ENCODE measurements around the gene RNF121.

The RNF121 gene

DNA sequence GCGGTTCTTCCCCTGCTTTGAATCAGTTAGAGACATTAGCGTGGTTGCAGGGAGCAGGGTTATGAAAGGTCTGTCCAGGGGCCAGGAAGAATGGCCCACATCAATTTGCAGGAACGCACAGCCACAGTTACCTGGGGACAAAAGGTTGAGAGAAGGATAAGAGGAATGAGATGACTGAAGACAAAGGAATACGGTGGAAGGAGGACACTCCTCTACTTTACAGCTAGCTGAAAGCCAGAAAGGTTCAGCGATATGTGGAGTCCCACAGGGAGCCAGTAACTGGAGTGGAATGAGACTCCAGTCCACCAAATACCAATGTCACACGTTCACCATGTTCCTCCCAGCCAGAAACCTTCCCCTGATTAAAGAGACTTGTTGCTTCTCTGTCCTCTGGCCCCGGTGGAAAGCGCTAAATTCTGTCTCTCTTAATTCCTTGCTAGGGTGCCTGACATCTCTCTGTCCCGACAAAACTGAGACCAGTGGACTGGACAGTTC lies 11.2 kb upstream of the RNF121 start:
- Histone ChIP-seq H3K4me3 (ENCODE audit: low read length) (no peak overlapping the region), H3K4me1 (ENCODE audit: insufficient read depth, low read length) (no peaks in the 10 kb centered on the region), H3K36me3 (ENCODE audit: insufficient read depth, low read length) (peaks cover 31% of the 10 kb centered on the region), H3K9me3 (ENCODE audit: low read length) (no peaks in the 10 kb centered on the region), H3K27me3 (ENCODE audit: insufficient read depth, low read length) (no peaks in the 10 kb centered on the region), H2AFZ (ENCODE audit: low read depth, low read length) (no peak overlapping the region)

DNA sequence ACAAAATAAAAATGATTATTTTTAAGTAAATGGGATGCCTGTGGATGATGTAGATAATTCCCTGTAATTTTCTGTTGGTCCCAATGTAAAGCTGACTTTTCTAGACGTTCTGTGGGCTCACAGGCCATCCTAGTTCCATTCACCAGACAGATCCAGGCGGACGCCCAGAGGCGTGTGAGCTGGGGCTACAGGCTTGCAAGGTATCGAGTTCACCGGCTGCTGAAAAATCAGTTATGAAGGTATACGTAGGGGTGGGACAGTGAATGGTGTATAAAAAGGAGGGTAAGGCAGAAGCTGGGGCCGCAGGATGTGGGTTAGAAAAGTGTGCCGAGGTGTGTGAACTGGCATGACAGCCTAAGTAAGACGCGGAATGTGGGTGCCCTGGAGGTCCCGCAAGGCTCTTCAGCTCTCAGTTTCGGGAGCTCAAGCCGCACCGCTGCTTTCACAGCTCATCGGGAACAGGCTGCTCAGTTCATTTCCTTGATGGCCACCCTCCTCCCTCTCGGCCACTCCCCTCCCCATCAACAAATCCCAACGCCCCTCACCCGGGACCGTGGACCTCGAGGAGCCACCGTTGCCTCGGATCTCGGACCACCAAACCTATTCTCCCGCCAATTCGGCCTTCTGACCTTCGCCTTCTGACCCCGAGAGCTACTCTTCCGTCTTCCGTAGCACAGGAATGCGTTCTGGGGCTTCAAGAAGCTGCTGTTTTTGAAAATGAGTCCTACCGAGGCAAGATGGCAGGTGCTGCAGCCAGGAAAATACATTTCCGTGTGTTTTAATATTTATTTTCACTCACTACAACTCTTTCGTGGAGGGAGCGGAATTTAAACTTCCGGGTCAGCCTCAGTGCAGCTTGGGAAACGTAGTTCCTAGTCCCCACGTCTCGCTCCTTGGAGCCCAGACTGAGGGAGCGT lies 768 bp upstream of the RNF121 start, which contains the start of gene XNDC1N:
TSS of gene XNDC1N (minus strand) at position 775 of the 917 bp plus-strand sequence. CDS start 5,241 bp downstream, outside the sequence.
- peaks cover 11% of the 10 kb centered on the region for H3K4me1 ChIP-seq (ENCODE audit: insufficient read depth, low read length)
- no peaks in the 10 kb centered on the region for H3K9me3 ChIP-seq (ENCODE audit: low read length)
- peak within 1 kb of the TSS; percentile 74 for H3K4me3 ChIP-seq (ENCODE audit: low read length)
- H3K27me3 ChIP-seq (ENCODE audit: insufficient read depth, low read length) = no peaks in the 10 kb centered on the region
- H3K36me3 ChIP-seq (ENCODE audit: insufficient read depth, low read length) = peaks cover 9% of the 10 kb centered on the region
- peak within 1 kb of the TSS; percentile 72 for H2AFZ ChIP-seq (ENCODE audit: low read depth, low read length)

- Histone ChIP-seq H3K9me3 (ENCODE audit: low read length) (no peaks in the 10 kb centered on the region), H2AFZ (ENCODE audit: low read depth, low read length) (no peak overlapping the region), H3K4me1 (ENCODE audit: insufficient read depth, low read length) (peaks cover 11% of the 10 kb centered on the region), H3K4me3 (ENCODE audit: low read length) (peak overlapping the region; percentile 74), H3K27me3 (ENCODE audit: insufficient read depth, low read length) (no peaks in the 10 kb centered on the region), H3K36me3 (ENCODE audit: insufficient read depth, low read length) (peaks cover 9% of the 10 kb centered on the region)
These were observed 645 bp downstream of the RNF121 start for GRCh38 chr11:71929491-71929890.

- Histone ChIP-seq H3K36me3 (ENCODE audit: insufficient read depth, low read length) (peaks cover 3% of the 10 kb centered on the region), H3K4me1 (ENCODE audit: insufficient read depth, low read length) (peaks cover 11% of the 10 kb centered on the region), H3K4me3 (ENCODE audit: low read length) (peak overlapping the region; percentile 74), H3K9me3 (ENCODE audit: low read length) (no peaks in the 10 kb centered on the region), H2AFZ (ENCODE audit: low read depth, low read length) (no peak overlapping the region), H3K27me3 (ENCODE audit: insufficient read depth, low read length) (no peaks in the 10 kb centered on the region)
These were observed 1.9 kb downstream of the RNF121 start for GRCh38 chr11:71930556-71931244.

DNA sequence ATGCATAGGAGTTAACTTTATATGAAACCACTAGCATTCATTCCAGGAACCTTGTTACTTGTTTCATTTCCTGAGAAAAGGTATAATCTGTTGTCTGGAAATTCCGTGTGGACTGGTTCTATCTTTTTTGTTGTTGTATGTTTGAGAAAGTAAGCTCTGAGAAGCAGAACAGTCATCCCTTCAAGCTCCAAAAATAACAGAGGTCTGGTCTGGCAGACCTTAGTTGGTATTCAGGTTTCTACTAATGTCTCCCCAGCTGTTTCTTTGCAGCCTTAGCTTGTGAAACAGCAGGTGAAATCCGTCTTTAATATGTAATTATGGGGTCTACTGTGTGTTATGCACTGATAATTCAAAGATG lies 2.4 kb downstream of the RNF121 start:
- H3K27me3 ChIP-seq (ENCODE audit: insufficient read depth, low read length) = no peaks in the 10 kb centered on the region
- H2AFZ ChIP-seq (ENCODE audit: low read depth, low read length) = no peak overlapping the region
- peaks cover 11% of the 10 kb centered on the region for H3K4me1 ChIP-seq (ENCODE audit: insufficient read depth, low read length)
- no peaks in the 10 kb centered on the region for H3K36me3 ChIP-seq (ENCODE audit: insufficient read depth, low read length)
- no peaks in the 10 kb centered on the region for H3K9me3 ChIP-seq (ENCODE audit: low read length)
- H3K4me3 ChIP-seq (ENCODE audit: low read length) = no peak overlapping the region

- no peaks in the 10 kb centered on the region for H3K36me3 ChIP-seq (ENCODE audit: insufficient read depth, low read length)
- H3K4me1 ChIP-seq (ENCODE audit: insufficient read depth, low read length) = peaks cover 11% of the 10 kb centered on the region
- no peak overlapping the region for H2AFZ ChIP-seq (ENCODE audit: low read depth, low read length)
- H3K4me3 ChIP-seq (ENCODE audit: low read length) = no peak overlapping the region
- no peaks in the 10 kb centered on the region for H3K9me3 ChIP-seq (ENCODE audit: low read length)
- H3K27me3 ChIP-seq (ENCODE audit: insufficient read depth, low read length) = no peaks in the 10 kb centered on the region
These were observed 4.5 kb downstream of the RNF121 start for GRCh38 chr11:71933141-71933933.

DNA sequence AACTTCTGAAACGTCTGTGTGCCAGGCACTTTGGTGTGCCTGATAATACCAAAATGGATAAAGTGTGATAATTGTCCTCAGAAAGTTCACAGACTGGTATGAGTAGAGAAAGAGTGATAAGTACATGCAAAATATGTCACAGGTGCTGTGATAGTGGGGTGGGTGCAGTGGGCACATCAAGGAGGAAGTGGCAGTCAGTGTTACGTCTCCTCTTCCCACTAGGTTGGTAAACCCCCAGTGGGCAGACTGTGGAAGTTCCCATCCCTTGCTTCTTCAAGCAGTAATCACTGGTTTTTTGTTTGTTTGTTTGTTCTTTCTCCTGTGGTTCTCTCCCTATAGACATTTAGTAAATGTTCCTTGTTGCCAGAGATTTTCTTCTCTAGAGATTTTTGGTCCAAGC lies 5.4 kb downstream of the RNF121 start:
- H3K4me3 ChIP-seq (ENCODE audit: low read length) = no peak overlapping the region
- no peaks in the 10 kb centered on the region for H3K9me3 ChIP-seq (ENCODE audit: low read length)
- peaks cover 2% of the 10 kb centered on the region for H3K36me3 ChIP-seq (ENCODE audit: insufficient read depth, low read length)
- no peaks in the 10 kb centered on the region for H3K27me3 ChIP-seq (ENCODE audit: insufficient read depth, low read length)
- no peak overlapping the region for H2AFZ ChIP-seq (ENCODE audit: low read depth, low read length)
- H3K4me1 ChIP-seq (ENCODE audit: insufficient read depth, low read length) = peaks cover 11% of the 10 kb centered on the region

GRCh38 chr11:71935338-71935925 lies 6.6 kb downstream of the RNF121 start:
- Histone ChIP-seq H3K4me3 (ENCODE audit: low read length) (no peak overlapping the region), H3K9me3 (ENCODE audit: low read length) (no peaks in the 10 kb centered on the region), H3K36me3 (ENCODE audit: insufficient read depth, low read length) (peaks cover 2% of the 10 kb centered on the region), H2AFZ (ENCODE audit: low read depth, low read length) (no peak overlapping the region), H3K27me3 (ENCODE audit: insufficient read depth, low read length) (no peaks in the 10 kb centered on the region), H3K4me1 (ENCODE audit: insufficient read depth, low read length) (peaks cover 1% of the 10 kb centered on the region)

GRCh38 chr11:71936825-71937224 lies 8.0 kb downstream of the RNF121 start:
- H3K4me3 ChIP-seq (ENCODE audit: low read length) = no peak overlapping the region
- H3K9me3 ChIP-seq (ENCODE audit: low read length) = no peaks in the 10 kb centered on the region
- peaks cover 2% of the 10 kb centered on the region for H3K36me3 ChIP-seq (ENCODE audit: insufficient read depth, low read length)
- H3K27me3 ChIP-seq (ENCODE audit: insufficient read depth, low read length) = no peaks in the 10 kb centered on the region
- H2AFZ ChIP-seq (ENCODE audit: low read depth, low read length) = no peak overlapping the region
- no peaks in the 10 kb centered on the region for H3K4me1 ChIP-seq (ENCODE audit: insufficient read depth, low read length)

DNA sequence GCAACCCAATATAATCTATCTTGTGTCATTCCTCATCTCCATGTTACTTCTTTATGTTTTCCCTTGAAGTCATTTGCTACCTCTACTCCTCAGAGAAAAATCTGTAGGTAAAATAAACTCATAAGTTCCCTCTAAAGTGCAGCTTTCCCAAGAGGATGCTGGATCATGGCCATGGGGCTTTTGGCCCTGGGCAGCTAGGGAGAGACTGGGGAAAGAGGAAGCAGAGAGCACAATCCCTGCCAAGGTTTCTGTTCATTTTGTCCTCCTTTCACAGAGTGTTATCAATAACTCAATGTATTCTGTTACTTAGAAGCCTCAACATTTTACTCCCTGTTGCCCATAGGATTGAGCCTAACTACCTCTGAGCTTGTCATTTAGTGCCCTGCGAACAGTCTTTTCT lies 9.0 kb downstream of the RNF121 start:
- Histone ChIP-seq H3K9me3 (ENCODE audit: low read length) (no peaks in the 10 kb centered on the region), H3K4me1 (ENCODE audit: insufficient read depth, low read length) (no peaks in the 10 kb centered on the region), H3K4me3 (ENCODE audit: low read length) (no peak overlapping the region), H3K27me3 (ENCODE audit: insufficient read depth, low read length) (no peaks in the 10 kb centered on the region), H3K36me3 (ENCODE audit: insufficient read depth, low read length) (peaks cover 2% of the 10 kb centered on the region), H2AFZ (ENCODE audit: low read depth, low read length) (no peak overlapping the region)

DNA sequence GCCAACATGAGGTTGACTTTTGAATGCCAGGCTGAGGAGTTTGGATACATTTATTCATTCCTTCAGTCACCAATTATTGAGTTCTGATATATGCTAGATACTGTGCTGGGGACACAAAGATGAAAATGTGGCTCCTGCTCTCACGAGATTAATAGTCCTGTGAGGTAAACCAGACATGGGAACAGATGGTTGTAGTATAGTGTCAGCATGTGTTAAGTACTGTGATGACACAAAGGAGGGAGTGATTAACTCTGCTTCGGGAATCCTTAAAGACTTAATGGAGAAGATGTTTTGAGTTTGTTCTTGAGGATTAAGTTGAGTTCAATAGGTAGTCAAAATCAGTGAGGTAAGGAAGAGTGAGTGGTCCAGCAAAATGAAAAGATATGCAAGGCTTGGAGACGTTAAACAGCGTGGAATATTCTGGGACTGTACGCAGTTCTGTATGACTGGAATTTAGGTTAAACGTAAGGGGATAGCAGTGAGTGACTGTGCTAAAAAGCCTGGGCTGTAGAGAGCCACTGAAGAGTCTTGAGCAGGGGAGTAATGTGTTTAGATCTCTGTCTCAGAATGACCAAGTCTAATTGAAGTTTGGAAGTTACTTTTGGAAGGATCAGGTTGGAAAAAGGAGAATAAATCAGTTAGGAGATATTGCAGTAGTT lies 11.8 kb downstream of the RNF121 start:
- H3K4me3 ChIP-seq (ENCODE audit: low read length) = no peak overlapping the region
- no peak overlapping the region for H2AFZ ChIP-seq (ENCODE audit: low read depth, low read length)
- H3K27me3 ChIP-seq (ENCODE audit: insufficient read depth, low read length) = no peaks in the 10 kb centered on the region
- H3K9me3 ChIP-seq (ENCODE audit: low read length) = no peaks in the 10 kb centered on the region
- peaks cover 5% of the 10 kb centered on the region for H3K36me3 ChIP-seq (ENCODE audit: insufficient read depth, low read length)
- H3K4me1 ChIP-seq (ENCODE audit: insufficient read depth, low read length) = no peaks in the 10 kb centered on the region

DNA sequence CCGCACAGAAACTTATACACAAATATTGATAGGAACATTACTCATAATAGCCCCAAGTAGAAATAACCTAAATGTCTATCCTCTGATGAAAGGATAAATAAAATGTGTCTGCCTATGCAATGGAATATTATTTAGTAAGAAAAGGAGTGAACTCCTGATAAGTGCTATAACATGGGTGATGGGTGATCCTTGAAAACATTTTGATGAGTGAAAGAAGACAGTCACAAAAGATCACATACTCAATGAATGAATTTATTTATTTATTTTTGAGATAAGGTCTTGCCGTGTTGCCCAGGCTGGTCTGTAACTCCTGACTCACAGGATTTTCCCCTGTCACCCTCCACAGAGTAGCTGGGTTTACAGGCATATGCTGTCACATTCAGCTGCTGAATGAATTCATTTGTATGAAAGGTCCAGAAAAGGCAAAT lies 17.3 kb downstream of the RNF121 start:
- Histone ChIP-seq H3K4me1 (ENCODE audit: insufficient read depth, low read length) (no peaks in the 10 kb centered on the region), H3K4me3 (ENCODE audit: low read length) (no peak overlapping the region), H3K9me3 (ENCODE audit: low read length) (no peaks in the 10 kb centered on the region), H3K27me3 (ENCODE audit: insufficient read depth, low read length) (no peaks in the 10 kb centered on the region), H2AFZ (ENCODE audit: low read depth, low read length) (no peak overlapping the region), H3K36me3 (ENCODE audit: insufficient read depth, low read length) (peaks cover 3% of the 10 kb centered on the region)

Measured in neuron (in vitro differentiated cells).